Measurements from ENCODE around the gene ZNF521.

GRCh38 chr18:25229920-25230319 lies 122.0 kb downstream of the ZNF521 start:
- no peak for TF ChIP-seq CTCF (IDR thresholded peaks at IDR 0.05)
- TF ChIP-seq ZFX (IDR thresholded peaks at IDR 0.05; ENCODE audit: borderline replicate concordance), result no peak

All from 22Rv1 (cell line).